NB4 (cell line): ENCODE measurements around the gene PALD1.

Experiments used
- DNase-seq: peaks from one replicate; pipeline ENCODE4 v3.0.0; 2010; ENCODE audit warnings: low read depth
- H3K4me3 ChIP-seq: one replicate; pipeline ENCODE4 v1.5.1; 2011; ENCODE audit warnings: mild to moderate bottlenecking, low read depth, low read length, moderate library complexity
- MYC ChIP-seq: IDR thresholded peaks from 2 replicates; pipeline ENCODE4 v1.6.1; 2011; ENCODE audit warnings: low read depth, low read length
- POLR2A ChIP-seq: IDR thresholded peaks from 2 replicates; pipeline ENCODE4 v1.6.1; 2011; ENCODE audit warnings: mild to moderate bottlenecking; ENCODE audit not compliant: insufficient read length; ENCODE audit errors: extremely low read depth
- TF ChIP-seq, protein P1 (sequence below): IDR thresholded peaks from one replicate; pipeline ENCODE4 v1.5.1; 2012; ENCODE audit warnings: low read depth, low read length
- TF ChIP-seq, protein P2 (sequence below): IDR thresholded peaks from 2 replicates; pipeline ENCODE4 v1.6.1; 2011; ENCODE audit warnings: low read depth, low read length

Gene PALD1

DNA sequence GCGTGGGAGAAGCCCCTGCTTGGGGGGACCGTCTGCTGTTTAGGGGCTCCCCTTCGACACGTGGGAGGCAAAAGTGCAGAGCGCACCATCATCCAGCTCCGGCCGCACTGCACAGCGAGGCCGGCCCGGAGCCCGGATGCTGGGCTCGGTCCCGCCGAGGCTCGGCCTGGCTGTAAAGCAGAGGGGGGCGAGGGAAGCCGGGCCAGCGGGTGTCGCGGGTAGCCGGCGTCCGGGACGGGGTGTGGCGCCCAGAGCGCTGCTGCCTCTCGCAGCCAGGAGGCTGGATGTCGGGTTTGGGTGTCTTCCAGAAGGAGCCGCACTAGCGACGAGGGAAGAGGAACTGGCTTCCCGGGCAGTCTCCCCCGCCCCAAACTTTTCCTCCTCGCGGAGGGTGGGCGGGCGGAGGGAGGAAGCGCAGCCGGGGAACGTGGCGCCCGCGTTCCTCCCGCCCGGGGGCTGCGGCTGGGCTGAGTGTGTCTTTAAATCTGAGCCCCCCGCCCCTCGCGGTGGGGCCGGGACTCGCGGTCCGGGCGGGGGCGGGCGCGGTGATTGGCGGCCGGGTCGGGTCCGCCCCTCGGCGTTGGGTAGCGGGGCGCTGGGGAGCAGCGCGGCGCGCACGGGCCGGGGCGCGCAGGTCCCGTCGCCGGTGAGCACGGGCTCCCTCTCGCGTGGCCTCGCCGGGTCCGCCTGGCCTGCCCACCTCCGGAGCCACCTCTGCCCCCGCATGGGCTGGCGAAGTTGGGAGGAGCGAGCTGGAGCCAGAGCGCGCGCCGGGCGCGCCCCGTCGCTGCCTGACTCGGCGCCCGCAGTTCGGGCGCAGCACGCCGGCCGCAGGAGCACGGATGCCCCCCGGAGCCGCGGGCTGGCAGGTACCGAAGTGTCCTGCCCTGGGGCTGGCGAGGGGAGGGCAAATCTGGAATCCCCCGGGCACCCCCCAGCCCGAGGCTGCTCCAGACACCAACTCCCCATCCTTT, at the start of gene PALD1:
Gene PALD1 (plus strand): TSS at position 577 of the 974 bp plus-strand sequence. CDS start 47,185 bp downstream, outside the sequence.
- peak within 1 kb of the TSS; percentile 89 for H3K4me3 ChIP-seq
- peak; percentile 92 for DNase-seq
- TF ChIP-seq POLR2A (peak; percentile 68), MYC (peak; percentile 73)
- TF ChIP-seq, protein P1, sequence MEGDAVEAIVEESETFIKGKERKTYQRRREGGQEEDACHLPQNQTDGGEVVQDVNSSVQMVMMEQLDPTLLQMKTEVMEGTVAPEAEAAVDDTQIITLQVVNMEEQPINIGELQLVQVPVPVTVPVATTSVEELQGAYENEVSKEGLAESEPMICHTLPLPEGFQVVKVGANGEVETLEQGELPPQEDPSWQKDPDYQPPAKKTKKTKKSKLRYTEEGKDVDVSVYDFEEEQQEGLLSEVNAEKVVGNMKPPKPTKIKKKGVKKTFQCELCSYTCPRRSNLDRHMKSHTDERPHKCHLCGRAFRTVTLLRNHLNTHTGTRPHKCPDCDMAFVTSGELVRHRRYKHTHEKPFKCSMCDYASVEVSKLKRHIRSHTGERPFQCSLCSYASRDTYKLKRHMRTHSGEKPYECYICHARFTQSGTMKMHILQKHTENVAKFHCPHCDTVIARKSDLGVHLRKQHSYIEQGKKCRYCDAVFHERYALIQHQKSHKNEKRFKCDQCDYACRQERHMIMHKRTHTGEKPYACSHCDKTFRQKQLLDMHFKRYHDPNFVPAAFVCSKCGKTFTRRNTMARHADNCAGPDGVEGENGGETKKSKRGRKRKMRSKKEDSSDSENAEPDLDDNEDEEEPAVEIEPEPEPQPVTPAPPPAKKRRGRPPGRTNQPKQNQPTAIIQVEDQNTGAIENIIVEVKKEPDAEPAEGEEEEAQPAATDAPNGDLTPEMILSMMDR = no peak
- TF ChIP-seq, protein P2, sequence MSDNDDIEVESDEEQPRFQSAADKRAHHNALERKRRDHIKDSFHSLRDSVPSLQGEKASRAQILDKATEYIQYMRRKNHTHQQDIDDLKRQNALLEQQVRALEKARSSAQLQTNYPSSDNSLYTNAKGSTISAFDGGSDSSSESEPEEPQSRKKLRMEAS = peak; percentile 41

DNA sequence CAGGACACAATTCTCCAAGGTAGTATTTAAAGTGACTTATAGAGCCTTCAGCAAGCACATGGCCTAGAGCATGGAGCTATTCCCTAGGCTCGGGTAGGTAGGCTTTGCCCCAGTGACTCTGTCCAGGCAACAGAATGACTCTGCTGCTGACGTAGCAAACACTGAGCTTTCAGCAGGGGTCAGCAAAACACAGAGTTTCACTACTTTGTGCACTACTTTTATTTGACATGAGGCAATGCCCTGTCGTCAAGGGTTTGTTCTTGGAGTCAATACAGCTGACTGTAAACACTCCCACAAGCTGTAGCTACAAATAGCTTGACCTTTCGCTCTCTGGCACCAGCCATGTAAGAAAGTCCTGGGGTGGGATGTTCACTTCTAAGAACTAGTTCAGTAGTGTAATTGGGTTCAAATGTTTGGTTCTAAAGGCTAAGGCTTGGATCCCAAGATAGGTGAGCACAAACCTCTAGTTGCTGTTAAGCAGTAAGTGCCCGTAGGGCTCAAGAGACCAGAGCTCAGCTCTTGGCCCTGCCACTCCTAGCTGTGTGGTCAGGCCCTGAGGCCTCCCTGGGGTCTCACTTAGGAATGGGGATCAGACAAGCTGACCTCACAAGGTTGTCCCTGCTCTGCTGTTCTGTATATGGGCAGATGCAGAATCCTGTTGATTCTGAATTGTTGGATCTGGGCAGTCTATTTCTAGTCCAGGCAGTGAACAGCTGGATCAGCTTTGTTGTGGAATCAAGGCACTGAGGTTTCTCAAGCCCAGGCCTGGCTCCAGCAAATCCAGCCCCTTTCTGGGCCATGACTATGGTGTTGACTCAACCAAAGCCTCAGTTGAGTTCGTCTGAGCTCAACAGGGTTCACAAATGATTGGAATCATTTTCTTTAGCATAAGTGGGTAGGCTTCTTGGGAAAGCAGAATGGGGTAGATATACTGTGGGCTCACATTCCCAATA, 47.8 kb upstream of the PALD1 start:
- no peak overlapping the region for H3K4me3 ChIP-seq
- peak; percentile 55 for DNase-seq

DNA sequence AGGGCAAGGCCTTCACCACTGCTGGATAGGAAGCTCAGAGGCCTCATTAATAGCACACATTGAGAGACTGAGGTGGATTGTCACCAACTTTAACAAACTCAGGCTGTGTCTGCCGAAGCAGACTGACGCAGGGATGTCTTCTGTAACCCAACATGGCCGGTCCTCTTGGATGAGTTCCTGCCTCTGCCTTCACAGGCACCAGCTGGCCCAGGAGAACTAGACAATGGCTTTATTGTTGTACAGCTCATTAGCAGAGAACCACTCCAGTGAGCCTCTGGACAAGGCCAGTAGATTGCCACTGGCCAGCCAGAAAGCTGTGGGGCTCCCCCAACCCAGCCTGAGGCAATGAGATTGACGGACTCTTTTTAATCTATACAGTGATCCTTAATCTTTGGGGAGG, 46.5 kb upstream of the PALD1 start:
- no peak for TF ChIP-seq MYC
- TF ChIP-seq, protein P1 = no peak
- no peak overlapping the region for H3K4me3 ChIP-seq
- no peak for DNase-seq

More for the DNA sequence above, 47.8 kb upstream of the PALD1 start:
- TF ChIP-seq, protein P2 = peak; percentile 30; the same call in 1 of the 2 replicates
- TF ChIP-seq, protein P1 = peak; percentile 12
- no peak for TF ChIP-seq POLR2A
- 0 out of 2 replicates have a peak, but pooled peaks have one; percentile 13 for TF ChIP-seq MYC

DNA sequence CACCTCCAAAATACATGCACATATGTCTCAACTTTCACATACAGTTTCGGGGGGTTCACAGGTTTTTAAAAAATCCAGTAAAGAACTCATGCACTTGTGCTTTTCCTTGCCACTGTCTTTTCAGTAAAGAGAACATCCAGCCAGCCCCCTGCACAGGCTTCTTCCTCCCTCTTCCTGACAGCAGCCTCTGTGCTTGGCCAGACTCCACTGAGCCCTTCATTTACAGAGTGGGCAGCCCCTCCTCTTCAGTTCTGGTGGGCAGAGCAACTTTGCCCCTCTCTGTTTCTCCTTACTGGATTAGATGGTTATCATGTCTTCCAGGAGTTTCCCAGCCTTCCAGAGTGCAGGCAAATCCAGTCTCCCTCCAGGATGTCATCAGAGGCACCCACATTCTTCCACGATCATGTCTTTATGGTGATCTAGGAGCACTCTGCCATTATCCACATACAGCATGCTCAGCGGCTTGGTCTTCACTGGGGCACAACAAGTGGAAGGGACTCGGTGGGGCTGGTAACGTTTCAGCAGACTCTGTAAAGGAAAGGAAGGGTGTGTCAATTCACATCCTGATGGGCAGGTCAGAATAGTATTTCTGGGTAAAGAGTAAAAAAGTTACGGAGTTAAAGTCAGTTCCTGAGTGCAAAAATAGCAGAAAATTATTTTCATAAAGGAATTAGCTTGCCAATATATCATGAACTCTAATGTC, 45.9 kb upstream of the PALD1 start:
- DNase-seq = no peak
- no peak for TF ChIP-seq MYC
- TF ChIP-seq POLR2A = no peak
- TF ChIP-seq, protein P2 = no peak
- H3K4me3 ChIP-seq = no peak overlapping the region

DNA sequence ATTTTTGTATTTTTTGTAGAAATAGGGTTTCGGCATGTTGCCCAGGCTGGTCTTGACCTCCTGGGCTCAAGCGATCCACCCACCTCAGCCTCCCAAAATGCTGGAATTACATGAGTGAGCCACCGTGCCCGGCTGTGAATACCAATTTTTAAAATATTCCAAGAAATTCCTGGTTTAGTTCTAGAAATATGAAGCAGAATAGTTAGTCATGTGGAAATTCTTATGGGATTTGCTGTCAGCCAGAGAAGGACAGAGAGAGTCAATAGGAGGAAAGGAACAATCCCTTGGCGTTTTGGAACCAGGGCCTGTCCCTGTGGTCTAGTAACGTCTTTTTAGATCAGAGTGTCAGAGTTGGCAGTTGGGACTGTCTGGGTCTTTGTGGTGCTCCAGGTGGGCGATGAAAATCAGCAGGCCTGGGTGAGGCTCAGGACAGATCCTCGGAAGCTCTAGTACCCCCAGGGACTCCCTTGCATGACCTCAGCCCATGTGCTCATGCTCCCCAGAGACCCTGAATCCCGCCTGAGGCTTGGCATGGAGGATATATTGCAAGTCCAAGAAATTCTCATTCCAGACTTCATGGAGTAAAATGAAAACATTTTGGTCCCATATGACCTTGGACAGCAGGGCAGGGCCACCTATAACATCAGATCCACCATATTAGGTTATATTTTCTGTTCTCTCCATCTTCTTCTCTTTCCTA, 44.8 kb upstream of the PALD1 start:
- TF ChIP-seq MYC (no peak), POLR2A (no peak)
- TF ChIP-seq, protein P2 = no peak
- TF ChIP-seq, protein P1 = no peak
- no peak overlapping the region for H3K4me3 ChIP-seq
- no peak for DNase-seq
